Epithelial cell of esophagus (primary cell): Measurements from ENCODE around the gene RPL41.
A peak's percentile ranks its signal among the peaks of the same experiment; 100 is the strongest.

Experiments used
- DNase-seq: peaks from one replicate; pipeline ENCODE4 v3.0.0; 2010; ENCODE audit warnings: low read depth
- H3K4me3 ChIP-seq: 2 replicates; pipeline ENCODE4 v1.5.1; 2011; ENCODE audit warnings: mild to moderate bottlenecking, low read length, control low read depth
- TF ChIP-seq, protein P1 (sequence below): IDR thresholded peaks from 2 replicates; pipeline ENCODE4 v1.5.1; 2011; ENCODE audit warnings: low read depth, mild to moderate bottlenecking, low read length, control low read depth, inconsistent platforms; ENCODE audit not compliant: insufficient read depth; ENCODE audit errors: missing control alignments

Gene RPL41

DNA sequence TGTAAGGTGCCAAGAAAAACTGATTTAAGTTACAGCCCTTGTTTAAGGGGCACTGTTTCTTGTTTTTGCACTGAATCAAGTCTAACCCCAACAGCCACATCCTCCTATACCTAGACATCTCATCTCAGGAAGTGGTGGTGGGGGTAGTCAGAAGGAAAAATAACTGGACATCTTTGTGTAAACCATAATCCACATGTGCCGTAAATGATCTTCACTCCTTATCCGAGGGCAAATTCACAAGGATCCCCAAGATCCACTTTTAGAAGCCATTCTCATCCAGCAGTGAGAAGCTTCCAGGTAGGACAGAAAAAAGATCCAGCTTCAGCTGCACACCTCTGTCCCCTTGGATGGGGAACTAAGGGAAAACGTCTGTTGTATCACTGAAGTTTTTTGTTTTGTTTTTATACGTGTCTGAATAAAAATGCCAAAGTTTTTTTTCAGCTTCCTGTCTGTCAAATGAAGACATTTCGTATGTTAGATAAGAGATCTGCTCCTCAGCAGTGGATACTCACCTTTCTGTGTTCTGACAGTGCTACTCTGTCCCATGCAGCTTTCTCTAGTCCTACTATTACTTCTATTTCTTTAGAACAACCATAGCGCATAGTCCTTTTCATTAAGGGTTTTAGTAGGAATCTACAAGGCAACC is 13.2 kb upstream of the RPL41 start:
- TF ChIP-seq, protein P1, sequence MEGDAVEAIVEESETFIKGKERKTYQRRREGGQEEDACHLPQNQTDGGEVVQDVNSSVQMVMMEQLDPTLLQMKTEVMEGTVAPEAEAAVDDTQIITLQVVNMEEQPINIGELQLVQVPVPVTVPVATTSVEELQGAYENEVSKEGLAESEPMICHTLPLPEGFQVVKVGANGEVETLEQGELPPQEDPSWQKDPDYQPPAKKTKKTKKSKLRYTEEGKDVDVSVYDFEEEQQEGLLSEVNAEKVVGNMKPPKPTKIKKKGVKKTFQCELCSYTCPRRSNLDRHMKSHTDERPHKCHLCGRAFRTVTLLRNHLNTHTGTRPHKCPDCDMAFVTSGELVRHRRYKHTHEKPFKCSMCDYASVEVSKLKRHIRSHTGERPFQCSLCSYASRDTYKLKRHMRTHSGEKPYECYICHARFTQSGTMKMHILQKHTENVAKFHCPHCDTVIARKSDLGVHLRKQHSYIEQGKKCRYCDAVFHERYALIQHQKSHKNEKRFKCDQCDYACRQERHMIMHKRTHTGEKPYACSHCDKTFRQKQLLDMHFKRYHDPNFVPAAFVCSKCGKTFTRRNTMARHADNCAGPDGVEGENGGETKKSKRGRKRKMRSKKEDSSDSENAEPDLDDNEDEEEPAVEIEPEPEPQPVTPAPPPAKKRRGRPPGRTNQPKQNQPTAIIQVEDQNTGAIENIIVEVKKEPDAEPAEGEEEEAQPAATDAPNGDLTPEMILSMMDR = no peak
- no peak for DNase-seq
- peak overlapping the region; percentile 91 for H3K4me3 ChIP-seq

GRCh38 chr12:56103823-56104108 is 12.7 kb upstream of the RPL41 start:
- TF ChIP-seq, protein P1 = no peak
- H3K4me3 ChIP-seq = peak overlapping the region; percentile 91
- DNase-seq = no peak

DNA sequence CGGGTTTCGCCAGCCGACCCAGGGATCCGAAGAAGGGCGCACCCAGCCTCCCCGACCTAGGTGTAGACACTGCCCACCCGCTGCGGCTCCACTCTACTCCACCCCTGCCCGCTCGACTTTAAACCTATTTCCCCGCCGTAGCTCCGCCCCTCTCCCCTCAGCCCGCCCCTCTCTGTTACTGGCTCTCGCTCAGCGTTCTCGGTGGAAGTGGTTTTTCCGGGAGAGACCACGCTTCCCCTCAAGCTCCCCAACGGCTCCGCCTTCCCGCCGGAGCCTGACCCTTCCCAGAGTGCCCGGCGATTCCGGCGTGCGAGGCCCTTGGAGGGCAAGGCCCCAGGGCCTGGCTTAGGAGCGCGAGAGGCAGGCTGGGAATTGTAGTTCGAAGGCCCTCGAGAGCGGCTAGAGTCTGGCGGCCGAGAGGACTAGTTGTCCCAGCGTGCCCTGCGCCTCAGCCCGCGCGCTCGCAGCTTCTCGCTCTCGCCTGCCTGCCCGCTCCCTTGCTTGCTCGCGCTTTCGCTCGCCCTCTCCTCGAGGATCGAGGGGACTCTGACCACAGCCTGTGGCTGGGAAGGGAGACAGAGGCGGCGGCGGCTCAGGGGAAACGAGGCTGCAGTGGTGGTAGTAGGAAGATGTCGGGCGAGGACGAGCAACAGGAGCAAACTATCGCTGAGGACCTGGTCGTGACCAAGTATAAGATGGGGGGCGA is 12.2 kb upstream of the RPL41 start, which contains the start of gene PA2G4:
PA2G4 (plus strand) TSS at position 451 of the 706 bp plus-strand sequence; CDS start at position 630, 179 bp downstream.
- TF ChIP-seq, protein P1 = no peak

DNA sequence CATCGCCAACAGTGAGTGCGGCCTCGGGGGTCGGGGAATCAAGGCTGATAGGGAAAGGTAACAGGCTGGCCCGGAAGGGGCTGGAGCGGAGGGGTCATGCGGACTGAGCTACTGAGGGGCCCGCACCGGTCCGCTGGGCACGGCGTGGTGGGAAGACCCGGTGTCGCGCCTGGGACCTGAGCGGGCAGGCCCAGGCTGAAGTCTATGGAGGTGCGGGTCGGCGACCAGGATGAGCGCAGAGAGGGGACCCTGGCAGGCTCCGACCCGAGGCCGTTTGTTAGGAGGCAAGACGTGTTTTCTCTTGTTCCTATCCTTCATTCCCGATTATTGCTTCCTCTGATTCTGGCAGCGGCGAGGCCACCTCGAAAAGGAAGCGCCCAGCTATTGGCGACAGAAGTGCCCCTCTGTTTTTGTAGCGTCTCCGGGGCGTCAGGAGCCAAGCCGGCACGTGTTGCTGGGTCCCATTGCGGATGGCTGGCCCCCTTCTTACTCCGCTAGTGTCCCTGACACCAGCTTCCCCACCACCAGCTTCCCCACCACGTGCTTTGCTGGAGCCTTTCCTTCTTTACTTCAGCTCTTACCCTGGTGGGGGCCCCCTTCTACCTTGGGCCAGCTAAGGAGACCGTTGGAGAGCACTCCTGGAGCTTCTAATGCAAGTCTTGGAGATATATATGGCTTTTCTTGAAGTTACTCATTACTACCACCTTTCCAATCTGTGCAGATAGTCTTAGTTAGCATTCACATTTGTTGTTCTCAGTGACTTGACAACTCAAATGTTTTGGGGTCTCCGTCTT is 11.4 kb upstream of the RPL41 start:
- peak overlapping the region; percentile 91 for H3K4me3 ChIP-seq
- DNase-seq = peak; percentile 39
- TF ChIP-seq, protein P1 = no peak

More for the DNA sequence above, 12.2 kb upstream of the RPL41 start, which contains the start of gene PA2G4:
- peak; percentile 99 for DNase-seq
- peak within 1 kb of the TSS; percentile 91 for H3K4me3 ChIP-seq

- H3K4me3 ChIP-seq = peak overlapping the region; percentile 91
- TF ChIP-seq, protein P1 = no peak
- DNase-seq = no peak
Measured at GRCh38 chr12:56105609-56105902, 10.9 kb upstream of the RPL41 start.

- TF ChIP-seq, protein P1 = no peak
- no peak overlapping the region for H3K4me3 ChIP-seq
- DNase-seq = no peak
Measured at GRCh38 chr12:56107242-56107641, 9.2 kb upstream of the RPL41 start.

- TF ChIP-seq, protein P1 = no peak
- H3K4me3 ChIP-seq = no peak overlapping the region
- peak; percentile 97 for DNase-seq
Measured at GRCh38 chr12:56110571-56110970, 5.9 kb upstream of the RPL41 start.
